Transverse colon (tissue), 4 donors: Measurements from ENCODE around the gene ERICH4. TPM values are rescaled to one million over a fixed set of nuclear protein-coding genes. Genes with fewer than 3 reads are reported as not detected.
"Not testable (repeated sequence)": the region's sequence is repeated elsewhere in the genome, so short reads cannot be mapped to it uniquely, and the experiment has no call there.

Experiments
- DNase-seq: peaks from one replicate; pipeline ENCODE4 v3.0.0-alpha.2; 2019
- H3K27ac ChIP-seq, 4 donors: fragments of 200-600 bp; sonication (generic); 2 replicates each; pipeline ENCODE4 v1.5.1; 2016 to 2018; ENCODE audit warnings: inconsistent platforms in 4 of 4
- H3K27me3 ChIP-seq: fragments of 200-600 bp; sonication (generic); 2 replicates; pipeline ENCODE4 v1.5.1; 2017; ENCODE audit warnings: inconsistent platforms
- H3K36me3 ChIP-seq, 4 donors: fragments of 200-600 bp; sonication (generic); 2 replicates each; pipeline ENCODE4 v1.5.1; 2017 to 2019; ENCODE audit warnings: inconsistent platforms in 4 of 4
- H3K4me1 ChIP-seq, 4 donors: fragments of 200-600 bp; sonication (generic); 2 replicates each; pipeline ENCODE4 v1.5.1; 2017 to 2020; ENCODE audit warnings: inconsistent platforms in 4 of 4
- H3K4me3 ChIP-seq, 4 donors: fragments of 200-600 bp; sonication (generic); 1 replicate in 1 of 4; 2 replicates in 3 of 4; pipeline versions ENCODE4 v1.5.1 to v1.6.1; 2017 to 2019; ENCODE audit warnings: inconsistent platforms in 4 of 4
- H3K9me3 ChIP-seq, 2 donors: fragments of 200-600 bp; sonication (generic); 2 replicates each; pipeline ENCODE4 v1.5.1; 2017 to 2019; ENCODE audit warnings: inconsistent platforms in 2 of 2
- CTCF ChIP-seq, 5 experiments: fragments of 200-600 bp in 3 of 5; fragments of 450-650 bp in 2 of 5; sonication (generic) in 3 of 5; IDR thresholded peaks; 1 replicate in 2 of 5; 2 replicates in 3 of 5; pipeline ENCODE4 v1.5.1; 2016 to 2017; ENCODE audit warnings: antibody characterized with exemption in 5 of 5, inconsistent platforms in 3 of 5, mild to moderate bottlenecking in 2 of 5, moderate library complexity in 1 of 5
- EP300 ChIP-seq: sonication (generic); formaldehyde crosslinking; IDR thresholded peaks from one replicate; pipeline ENCODE4 v1.6.1; 2017; ENCODE audit warnings: antibody characterized with exemption, low read depth
- POLR2A ChIP-seq: fragments of 450-650 bp; IDR thresholded peaks from one replicate; pipeline ENCODE4 v1.6.1; 2016; ENCODE audit warnings: antibody characterized with exemption, mild to moderate bottlenecking, moderate library complexity
- POLR2AphosphoS5 ChIP-seq, 3 donors: sonication (generic); formaldehyde crosslinking; IDR thresholded peaks; one replicate each; pipeline ENCODE4 v1.6.1; 2016; ENCODE audit warnings: antibody characterized with exemption in 3 of 3
- WGBS, 2 donors: methylation state at CpG; one replicate each; pipeline ENCODE4 v1.1.5; 2018; ENCODE audit warnings: low coverage in 1 of 2; 5-methylcytosine and 5-hydroxymethylcytosine counted together
- in situ Hi-C, 4 donors: fragments of 200-750 bp; cut with MboI; loops; one replicate each; pipeline versions ENCODE4 v1.15.0 to v1.15.1; 2017; ENCODE audit warnings: low sequenced_read_pairs in 3 of 4, low pct_ligation_motif_present in 1 of 4, low pct_unique_long_range_greater_than_20kb in 1 of 4
- intact Hi-C: fragments of 100-400 bp; cut with DNase I; formaldehyde crosslinking; loops from one replicate; pipeline ENCODE4 v1.15.1; 2023; ENCODE audit warnings: low total_unique reads
- total RNA-seq, 4 donors: library from RNA; depleted of rRNA; stranded (reverse); fragments of >200 nt; gene quantifications; one replicate each; pipeline ENCODE4 v1.1.0, GENCODE V29; 2016

ERICH4 gene
- total RNA-seq, 4 donors from 2014 or later = not detected

- H3K4me3 ChIP-seq = no peak overlapping the region
- in situ Hi-C loops = no loop called here
- WGBS, 2 donors = 84 to 88% methylated on average over 5 of the region's 5 CpGs
- no peak overlapping the region for H3K27ac ChIP-seq
- peaks cover 0 to 16% (median 5%) of the 10 kb centered on the region in 4 donors for H3K4me1 ChIP-seq
- intact Hi-C loops = no loop called here
- no peak for DNase-seq
- H3K27me3 ChIP-seq = no peaks in the 10 kb centered on the region
- peaks cover 0 to 3% (median 0%) of the 10 kb centered on the region in 4 donors for H3K36me3 ChIP-seq
- TF ChIP-seq CTCF (IDR thresholded peaks at IDR 0.05) (no peak), POLR2AphosphoS5 (IDR thresholded peaks at IDR 0.05) (no peak), EP300 (no peak), POLR2A (no peak)
- no peaks in the 10 kb centered on the region for H3K9me3 ChIP-seq
Measured at GRCh38 chr19:41434450-41434849, 8.5 kb upstream of the ERICH4 start.

GRCh38 chr19:41435376-41435775, 7.6 kb upstream of the ERICH4 start:
- H3K27ac ChIP-seq, in situ Hi-C loops, H3K9me3 ChIP-seq, H3K36me3 ChIP-seq, H3K27me3 ChIP-seq, DNase-seq, H3K4me3 ChIP-seq, intact Hi-C loops: not testable (repeated sequence)
- peaks cover 0 to 20% (median 5%) of the 10 kb centered on the region in 4 donors for H3K4me1 ChIP-seq
- WGBS, 2 donors = 92% methylated on average over 11 of the region's 11 CpGs; no CpG with 5 or more reads in 1 of the 2 donors

DNA sequence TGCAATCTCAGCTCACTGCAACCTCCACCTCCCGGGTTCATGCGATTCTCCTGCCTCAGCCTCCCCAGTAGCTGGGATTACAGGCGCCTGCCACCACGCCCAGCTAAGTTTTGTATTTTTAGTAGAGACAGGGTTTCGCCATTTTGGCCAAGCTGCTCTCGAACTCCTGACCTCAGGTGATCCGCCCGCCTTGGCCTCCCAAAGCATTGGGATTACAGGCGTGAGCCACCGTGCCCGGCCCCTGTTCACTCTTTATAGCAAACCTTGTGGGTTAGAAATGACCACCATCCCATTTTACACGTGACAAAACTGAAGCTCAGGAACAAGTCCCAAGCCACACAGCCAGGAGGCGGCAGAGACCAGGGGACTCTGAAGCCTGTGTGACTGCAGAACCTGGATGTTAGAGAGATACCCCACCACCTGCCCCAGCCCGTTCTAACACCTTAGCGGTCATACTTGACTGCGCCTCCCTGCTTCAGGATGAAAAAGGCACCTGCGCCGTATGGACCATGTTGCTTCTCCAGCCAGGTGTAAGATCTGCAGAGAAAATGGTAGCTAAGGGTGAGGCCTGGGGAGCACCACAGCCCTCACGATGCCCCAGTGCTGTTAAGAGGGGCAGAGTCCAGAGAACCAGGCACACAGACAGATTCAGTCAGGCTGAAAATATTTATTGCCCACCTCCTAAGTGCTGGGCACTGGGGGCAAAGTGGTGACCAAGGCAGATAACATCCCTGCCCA, 6.9 kb upstream of the ERICH4 start:
- no peak for TF ChIP-seq POLR2A
- no peak for TF ChIP-seq EP300
- TF ChIP-seq CTCF (IDR thresholded peaks at IDR 0.05) = no peak
- no peak for TF ChIP-seq POLR2AphosphoS5 (IDR thresholded peaks at IDR 0.05)
- no peak for DNase-seq
- Histone ChIP-seq H3K4me1 (peaks cover 0 to 20% (median 5%) of the 10 kb centered on the region in 4 donors), H3K27ac (peak overlapping the region in 3 of 4 donors; percentile 3 to 11 (median 6)), H3K27me3 (no peaks in the 10 kb centered on the region), H3K36me3 (peaks cover 0 to 3% (median 0%) of the 10 kb centered on the region in 4 donors), H3K4me3 (no peak overlapping the region), H3K9me3 (no peaks in the 10 kb centered on the region)
- WGBS, 2 donors = 93 to 100% methylated on average over 4 to 16 of the region's 19 CpGs
- intact Hi-C loops = no loop called here
- in situ Hi-C loops = no loop called here

DNA sequence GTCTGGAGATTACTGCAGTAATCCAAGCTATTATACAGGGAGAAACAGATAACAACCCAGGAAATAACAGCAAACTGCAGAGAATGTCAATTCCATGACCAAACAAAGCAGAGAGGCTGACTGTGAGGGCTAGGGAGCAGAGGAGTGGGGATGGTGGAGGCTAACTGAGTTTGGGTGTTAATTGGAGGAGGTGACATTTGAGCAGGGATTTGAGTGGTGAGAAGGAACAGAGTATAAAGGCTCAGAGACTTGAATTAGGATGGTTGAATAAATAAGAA, 6.3 kb upstream of the ERICH4 start:
- H3K27me3 ChIP-seq = no peaks in the 10 kb centered on the region
- no peak overlapping the region for H3K4me3 ChIP-seq
- intact Hi-C loops = no loop called here
- in situ Hi-C loops = no loop called here
- DNase-seq = no peak
- TF ChIP-seq POLR2AphosphoS5 (IDR thresholded peaks at IDR 0.05) (peak in 1 of 3 donors; percentile 6), CTCF (IDR thresholded peaks at IDR 0.05) (no peak)
- H3K27ac ChIP-seq = peak overlapping the region in 2 of 4 donors; percentile 1 to 34
- peaks cover 0 to 3% (median 0%) of the 10 kb centered on the region in 4 donors for H3K36me3 ChIP-seq
- H3K9me3 ChIP-seq = no peaks in the 10 kb centered on the region
- peaks cover 0 to 20% (median 5%) of the 10 kb centered on the region in 4 donors for H3K4me1 ChIP-seq
